Stomach (tissue), 4 donors: ENCODE results near the gene MTREX.

Source experiments
- POLR2A ChIP-seq, 4 donors: fragments of 450-650 bp; IDR thresholded peaks; one replicate each; pipeline ENCODE4 v1.6.1; 2016; ENCODE audit warnings: antibody characterized with exemption in 4 of 4, control low read depth in 2 of 4, mild to moderate bottlenecking in 1 of 4, moderate library complexity in 1 of 4
- TF ChIP-seq, protein P1 (sequence below), 7 experiments: fragments of 450-650 bp in 4 of 7; fragments of 200-600 bp in 3 of 7; sonication (generic) in 3 of 7; IDR thresholded peaks; one replicate each; pipeline ENCODE4 v1.5.1; 2016 to 2019; ENCODE audit warnings: antibody characterized with exemption in 7 of 7, control low read depth in 2 of 7, mild to moderate bottlenecking in 1 of 7

DNA sequence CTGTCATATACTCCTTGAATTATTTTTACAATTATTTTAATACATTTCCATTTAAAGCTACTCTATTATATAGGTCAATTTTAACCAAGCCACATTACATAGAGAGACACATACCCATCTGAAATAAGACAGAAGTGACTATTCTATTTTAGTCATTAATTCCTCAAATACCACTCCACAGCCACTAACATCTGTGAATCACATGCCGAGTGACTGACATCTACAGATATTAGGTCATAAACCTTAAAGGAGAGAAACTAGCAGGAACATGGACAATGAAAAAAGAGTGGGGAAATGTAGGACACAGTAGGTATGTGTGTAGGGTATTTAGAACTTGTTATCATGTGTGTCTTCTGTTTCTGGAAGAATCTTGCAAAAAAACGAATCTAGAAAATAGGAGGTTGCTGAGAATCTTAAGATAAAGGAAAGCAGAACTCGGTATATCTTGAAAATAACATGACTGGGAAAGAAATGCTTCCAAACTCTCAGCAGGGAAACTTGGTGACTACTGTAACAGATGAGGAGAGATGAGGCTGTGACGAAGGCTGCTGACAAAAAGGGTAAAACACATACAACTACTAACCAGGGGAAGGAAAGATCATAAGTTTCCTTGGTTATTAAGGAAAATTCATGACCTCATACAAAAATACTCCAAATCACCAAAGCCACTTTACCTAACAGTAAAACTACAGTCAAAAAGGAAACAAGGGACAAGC is 142.4 kb downstream of the MTREX start:
- TF ChIP-seq, protein P1, sequence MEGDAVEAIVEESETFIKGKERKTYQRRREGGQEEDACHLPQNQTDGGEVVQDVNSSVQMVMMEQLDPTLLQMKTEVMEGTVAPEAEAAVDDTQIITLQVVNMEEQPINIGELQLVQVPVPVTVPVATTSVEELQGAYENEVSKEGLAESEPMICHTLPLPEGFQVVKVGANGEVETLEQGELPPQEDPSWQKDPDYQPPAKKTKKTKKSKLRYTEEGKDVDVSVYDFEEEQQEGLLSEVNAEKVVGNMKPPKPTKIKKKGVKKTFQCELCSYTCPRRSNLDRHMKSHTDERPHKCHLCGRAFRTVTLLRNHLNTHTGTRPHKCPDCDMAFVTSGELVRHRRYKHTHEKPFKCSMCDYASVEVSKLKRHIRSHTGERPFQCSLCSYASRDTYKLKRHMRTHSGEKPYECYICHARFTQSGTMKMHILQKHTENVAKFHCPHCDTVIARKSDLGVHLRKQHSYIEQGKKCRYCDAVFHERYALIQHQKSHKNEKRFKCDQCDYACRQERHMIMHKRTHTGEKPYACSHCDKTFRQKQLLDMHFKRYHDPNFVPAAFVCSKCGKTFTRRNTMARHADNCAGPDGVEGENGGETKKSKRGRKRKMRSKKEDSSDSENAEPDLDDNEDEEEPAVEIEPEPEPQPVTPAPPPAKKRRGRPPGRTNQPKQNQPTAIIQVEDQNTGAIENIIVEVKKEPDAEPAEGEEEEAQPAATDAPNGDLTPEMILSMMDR (IDR thresholded peaks at IDR 0.05), result no peak
- TF ChIP-seq POLR2A (IDR thresholded peaks at IDR 0.05), result no peak
